GM21381 (cell line): ENCODE measurements around the gene PTPRD.

Experiments used
- ATAC-seq: cut with Tn5 transposase; IDR thresholded peaks from one replicate; pipeline ENCODE4 v1.9.1; 2021; ENCODE audit warnings: mild to moderate bottlenecking, moderate library complexity; ENCODE audit not compliant: unreplicated experiment

PTPRD gene

DNA sequence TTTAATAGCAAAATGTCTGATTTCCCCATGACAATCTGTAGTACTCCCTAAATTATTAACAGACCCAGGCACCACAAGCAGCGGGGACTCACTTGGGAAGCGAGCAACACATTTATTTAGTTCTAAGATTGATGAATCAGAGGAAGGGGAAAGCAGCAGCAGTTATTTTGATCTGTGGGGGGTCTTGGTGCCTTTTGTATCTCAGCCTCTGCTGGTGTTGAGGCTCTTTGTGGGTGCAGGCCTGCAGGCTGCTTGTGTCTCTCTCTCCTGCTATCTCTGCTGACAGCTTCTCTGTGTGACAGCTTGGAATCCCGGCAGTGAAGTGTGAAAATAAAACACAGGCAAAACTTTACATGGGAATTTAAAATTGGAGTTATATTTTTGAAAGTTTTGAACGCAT, 1935.1 kb downstream of the PTPRD start:
- ATAC-seq, result no peak

DNA sequence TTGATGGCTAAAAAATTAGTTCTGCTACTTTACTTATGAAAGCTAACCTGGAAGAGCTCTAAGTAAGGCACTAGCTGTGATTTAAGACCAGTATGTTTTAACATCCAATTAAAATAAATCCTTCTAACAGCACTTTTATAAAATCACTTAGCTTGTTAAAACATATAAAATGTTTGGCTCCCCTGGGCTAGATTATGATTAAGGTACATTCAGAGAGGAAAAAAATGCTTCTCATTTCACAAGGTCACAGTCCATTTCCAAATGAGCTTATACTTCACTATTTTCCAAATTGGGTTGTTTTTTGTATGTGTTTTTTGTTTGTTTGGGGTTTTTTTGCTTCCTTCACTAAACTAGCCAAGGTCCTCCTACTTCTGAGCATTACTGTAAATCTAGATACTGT, 1938.3 kb downstream of the PTPRD start:
- ATAC-seq, result no peak

DNA sequence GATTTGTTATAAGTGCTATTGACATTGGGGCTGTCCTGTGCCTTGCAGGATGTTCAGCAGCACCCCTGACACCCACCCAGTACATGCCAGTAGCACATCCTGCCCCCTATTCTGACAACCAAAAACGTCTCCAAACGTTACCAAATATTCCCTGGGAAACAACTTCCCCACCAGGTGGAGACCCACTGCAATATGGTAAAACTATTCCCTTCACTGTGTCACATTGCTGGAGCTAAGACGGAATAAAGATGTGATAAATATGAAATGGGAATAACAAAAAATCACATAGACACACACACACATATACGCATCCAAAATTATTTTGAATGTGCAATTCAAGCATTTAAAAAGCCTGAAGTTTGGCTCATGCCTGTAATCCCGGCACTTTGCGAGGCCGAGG, 1939.0 kb downstream of the PTPRD start:
- ATAC-seq, result no peak

DNA sequence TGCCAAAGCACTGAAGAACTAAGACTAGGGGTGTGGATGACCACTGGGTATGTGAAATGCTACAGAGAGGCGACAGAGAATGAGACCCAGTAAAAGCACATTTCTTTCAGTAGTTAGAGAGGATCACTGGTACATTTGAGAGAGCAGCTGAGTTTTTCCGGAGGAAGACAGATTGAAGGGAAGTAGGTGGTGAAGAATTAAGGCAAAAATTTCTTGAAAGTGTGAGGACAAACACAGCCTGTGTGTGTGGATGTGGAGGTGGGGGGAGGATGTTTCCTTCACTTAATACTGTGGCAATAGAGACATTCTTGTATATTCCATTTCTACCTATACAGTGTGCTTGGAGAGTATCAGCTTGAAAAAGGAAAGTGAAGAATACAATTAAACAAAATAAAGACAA, 1942.1 kb downstream of the PTPRD start:
- ATAC-seq, result no peak

DNA sequence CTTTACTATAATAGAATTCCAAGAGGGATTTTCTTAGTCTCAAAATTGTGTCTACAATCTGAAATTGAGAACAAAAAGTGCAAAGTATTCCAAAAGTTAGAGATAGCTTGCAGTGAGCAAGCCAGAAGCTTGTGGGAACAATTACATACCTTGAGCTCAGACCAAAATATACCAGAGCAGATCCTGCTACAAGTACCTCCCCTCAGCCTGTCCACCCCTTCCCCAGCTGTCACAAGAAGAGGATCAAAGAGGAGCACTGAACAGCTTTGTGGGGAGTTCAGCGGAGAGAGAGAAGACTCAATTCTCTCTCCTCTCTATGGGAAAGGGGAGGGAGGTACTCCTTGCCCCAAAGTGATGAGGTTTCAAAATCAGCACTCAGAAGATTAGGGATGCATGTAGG, 1944.1 kb downstream of the PTPRD start:
- no peak for ATAC-seq

DNA sequence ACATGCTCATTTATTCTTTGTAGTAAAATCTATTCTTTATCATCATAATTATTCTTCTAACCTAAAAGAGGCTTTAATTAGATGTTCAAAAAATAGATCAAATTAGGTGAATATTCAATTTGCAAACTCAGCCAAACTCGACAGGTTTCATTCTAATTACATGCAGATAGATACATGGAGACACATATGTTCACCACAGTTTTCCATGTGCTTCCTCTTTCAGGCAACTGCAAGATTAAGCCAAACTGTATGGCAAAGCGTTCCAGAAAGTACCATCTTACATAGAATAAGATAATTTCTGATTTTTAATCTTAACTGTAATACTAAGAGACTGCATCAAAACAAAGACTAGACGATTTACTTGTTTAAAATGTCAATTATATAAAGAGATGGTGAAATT, 1944.6 kb downstream of the PTPRD start:
- no peak for ATAC-seq

DNA sequence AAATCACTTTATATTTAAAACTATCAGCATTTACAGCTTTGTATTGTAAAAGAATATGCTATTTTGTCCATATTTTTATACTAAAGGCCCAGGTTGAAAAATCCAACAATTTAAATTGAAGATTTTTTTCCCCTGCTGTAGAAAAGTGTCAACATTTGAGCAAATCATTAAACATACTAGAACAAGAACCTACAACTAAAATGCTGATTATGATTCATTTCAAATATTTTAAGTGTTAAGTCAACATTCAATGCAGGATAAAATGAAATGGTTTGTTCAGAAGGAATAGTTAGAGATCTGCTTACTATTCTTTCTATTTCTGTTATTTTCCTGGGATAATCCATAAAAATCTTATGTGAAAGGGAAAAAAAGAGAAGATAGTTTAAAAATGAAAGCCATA, 1946.7 kb downstream of the PTPRD start:
- ATAC-seq, result no peak

DNA sequence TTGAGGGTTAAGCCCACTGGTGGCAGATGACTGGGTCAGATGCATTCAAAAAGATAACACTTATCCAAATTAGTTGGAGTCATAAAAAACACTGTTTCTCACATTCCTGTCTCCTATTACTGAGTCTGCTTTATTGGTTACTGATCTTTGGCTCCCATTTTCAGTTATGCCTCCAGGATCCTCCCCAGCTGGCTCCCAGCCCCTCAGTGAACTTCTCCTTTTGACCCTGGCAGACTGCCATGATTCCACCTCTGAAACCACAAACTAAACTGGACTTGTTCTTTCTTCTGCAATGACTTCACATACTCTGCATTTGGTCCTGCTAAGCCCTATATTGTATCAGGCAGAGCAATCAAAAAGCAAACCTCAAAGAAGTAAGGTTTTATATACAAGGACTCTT, 1952.4 kb downstream of the PTPRD start:
- ATAC-seq, result no peak

DNA sequence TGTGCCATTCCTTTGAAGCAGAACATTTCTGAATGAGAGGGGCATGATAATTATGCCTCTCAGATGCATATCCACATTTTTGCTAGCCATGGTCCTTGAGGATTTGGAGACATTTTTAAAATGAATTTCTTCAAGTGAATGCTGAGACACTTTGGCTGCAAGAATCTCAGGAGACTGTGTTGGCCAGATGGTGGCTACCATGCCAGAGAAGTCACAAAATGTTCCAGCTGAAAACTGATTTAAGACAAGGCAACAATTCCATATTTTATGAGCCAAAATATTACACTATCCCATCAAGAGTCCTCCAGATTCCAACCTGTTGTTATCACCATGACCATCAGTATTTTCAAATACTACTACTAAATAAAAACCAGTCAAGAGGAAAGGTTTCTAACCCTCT, 1953.7 kb downstream of the PTPRD start:
- no peak for ATAC-seq

DNA sequence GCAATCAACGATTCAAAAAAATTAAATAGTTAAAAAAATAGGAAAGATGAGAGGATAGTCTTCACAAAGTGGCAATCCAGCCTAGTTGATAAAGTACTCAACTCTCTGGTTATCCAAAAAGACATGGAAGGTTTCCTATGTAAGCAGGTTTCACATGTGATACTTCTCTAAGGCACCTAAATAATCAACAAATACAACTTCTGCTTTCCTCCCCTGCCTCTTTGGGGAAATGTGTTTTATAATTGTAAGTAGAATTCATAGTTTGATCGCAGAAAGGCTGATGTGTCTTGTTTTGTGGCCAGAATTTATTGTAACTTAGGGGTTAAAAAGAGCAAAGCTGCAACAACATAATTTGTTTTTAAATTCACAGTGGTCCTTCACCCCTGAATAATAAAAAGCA, 1957.7 kb downstream of the PTPRD start:
- no peak for ATAC-seq

DNA sequence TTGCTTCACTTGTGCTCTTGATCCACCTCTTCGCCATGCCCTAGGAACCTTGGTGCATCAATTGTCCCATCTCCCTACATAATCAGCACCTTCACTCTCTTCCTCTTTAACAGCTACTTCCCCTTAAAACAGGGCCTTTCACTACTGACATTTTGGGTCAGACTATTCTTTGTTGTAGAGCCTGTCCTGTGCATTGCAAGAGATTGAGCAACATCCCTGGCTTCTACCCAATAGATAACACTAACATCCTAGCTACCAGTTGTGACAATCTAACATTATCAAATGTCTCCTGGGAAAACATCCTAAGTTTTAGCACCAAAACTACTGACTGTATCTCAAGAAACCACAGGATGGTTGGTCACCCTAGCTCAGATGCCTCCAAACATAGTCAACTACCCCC, 1958.9 kb downstream of the PTPRD start:
- ATAC-seq, result no peak

DNA sequence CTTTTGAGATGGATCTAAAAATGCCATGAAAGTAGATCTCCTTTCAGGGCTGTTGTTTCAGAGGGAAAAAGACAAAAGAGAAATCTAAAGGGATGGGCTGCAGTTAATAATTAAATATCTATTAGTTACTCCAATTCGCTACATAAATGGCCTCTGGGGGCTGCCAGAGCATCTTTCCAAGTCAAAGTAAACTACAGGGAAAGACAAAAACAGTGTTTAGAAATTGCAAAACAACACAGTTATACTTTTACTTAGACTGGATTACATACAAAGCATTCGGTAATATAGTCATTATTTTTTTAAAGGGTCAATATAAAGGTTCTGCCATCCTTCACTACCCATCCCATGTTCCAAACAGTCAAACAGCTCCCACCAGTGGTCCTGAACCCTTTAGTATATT, 1959.7 kb downstream of the PTPRD start:
- ATAC-seq, result no peak

DNA sequence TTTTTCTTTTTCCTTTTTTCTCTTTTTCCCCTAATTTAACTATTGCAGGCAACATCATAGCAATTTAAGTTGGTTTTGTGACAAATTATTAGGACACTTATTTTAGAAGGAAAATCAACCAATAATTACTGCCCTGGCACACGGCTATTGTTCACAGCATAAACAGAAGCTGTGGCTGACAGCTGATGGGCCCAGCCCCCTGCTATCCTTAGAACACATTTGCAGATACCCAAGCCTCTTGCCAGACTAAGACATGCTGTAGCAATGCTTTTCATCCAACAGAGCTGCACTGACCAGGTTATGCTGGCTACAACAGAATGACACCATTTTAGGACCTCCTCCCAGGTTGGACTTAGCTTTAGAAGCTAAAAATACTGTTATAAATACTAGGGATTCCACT, 1960.5 kb downstream of the PTPRD start:
- ATAC-seq, result no peak

DNA sequence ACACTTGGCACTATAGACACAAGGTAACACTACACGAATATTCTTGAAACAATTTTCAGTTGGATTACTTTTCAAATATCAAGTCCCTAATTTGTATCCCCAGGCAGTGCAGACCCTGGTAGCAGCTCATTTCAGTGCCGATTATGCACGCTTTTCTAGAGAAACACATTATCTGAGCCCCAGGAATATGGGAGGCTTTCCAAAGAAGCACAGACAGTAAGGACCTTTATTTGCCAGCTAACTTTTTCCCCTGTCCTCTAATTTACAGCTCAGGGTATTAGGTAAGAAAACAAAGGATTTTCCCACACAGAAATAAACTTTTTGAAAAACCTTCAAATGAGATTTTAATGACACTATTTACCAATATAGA, 1961.0 kb downstream of the PTPRD start:
- ATAC-seq, result no peak

DNA sequence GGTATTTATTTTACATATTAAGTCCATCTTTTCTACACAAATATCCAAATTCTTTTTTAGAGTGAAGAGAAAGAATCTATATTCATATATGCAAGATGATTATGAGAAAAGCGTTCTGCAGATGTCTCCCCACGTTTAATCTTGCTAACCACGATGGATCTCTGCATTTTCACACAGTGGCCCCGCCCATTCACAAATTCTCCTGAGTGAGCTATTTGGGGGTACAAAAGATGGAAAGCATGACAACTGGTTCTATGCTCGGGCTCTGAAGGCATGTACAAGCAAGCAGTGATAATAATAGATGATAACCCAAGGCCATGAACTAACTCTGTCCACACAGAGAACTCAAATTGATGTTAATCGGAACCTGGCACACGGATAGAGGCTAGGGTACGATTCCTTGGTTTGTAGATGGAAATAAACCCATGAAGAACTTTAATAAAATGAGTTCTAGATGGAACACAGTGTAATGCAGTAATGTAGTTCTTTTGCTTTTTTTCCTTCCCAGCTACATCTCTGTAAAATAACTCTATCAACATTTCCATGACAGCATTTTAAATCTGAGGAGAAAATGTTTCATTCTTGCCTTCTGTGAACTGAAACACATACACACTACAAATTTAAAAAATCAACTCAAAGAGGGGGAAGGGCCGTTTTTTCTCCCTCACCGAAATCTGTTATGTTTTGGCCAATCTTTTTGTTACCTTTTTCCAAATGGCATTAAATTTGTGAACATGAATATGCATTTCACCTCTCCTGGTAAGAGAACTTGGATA, 1961.5 kb downstream of the PTPRD start:
- ATAC-seq, result no peak

DNA sequence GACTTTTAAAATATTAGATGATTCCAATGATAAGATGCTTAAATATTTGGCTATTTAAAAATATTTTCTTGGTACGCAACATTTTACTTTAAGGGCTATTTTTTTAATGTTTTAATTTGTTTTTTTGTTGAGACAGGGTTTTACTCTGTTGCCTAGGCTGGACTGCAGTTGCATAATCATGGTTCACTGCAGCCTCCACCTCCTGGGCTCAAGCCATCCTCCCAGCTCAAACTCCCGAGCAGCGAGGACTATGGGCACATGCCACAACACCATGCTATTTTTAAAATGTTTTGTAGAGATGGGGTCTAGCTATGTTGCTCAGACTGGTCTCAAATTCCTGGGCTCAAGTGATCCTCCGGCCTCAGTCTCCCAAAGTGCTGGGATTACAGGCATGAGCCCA, 1963.0 kb downstream of the PTPRD start:
- ATAC-seq, result no peak

DNA sequence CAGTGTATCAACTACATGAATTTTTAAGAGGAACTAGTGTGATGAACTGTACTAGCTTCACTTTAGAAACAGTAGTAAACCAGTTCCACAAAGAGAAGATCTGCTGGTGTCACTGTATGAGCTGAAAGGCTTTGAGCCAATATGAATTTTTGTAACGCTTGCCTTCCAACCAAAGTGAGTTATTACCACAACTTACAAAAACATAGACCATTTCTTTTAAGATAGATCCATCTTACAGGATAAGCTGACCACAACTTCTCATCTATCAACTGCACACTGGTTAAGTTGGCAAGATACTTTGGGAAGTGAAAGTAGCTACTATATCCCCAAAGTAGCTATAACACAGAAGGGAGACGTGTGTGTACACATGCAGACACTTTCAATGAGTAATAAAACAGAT, 1963.6 kb downstream of the PTPRD start:
- ATAC-seq, result no peak

DNA sequence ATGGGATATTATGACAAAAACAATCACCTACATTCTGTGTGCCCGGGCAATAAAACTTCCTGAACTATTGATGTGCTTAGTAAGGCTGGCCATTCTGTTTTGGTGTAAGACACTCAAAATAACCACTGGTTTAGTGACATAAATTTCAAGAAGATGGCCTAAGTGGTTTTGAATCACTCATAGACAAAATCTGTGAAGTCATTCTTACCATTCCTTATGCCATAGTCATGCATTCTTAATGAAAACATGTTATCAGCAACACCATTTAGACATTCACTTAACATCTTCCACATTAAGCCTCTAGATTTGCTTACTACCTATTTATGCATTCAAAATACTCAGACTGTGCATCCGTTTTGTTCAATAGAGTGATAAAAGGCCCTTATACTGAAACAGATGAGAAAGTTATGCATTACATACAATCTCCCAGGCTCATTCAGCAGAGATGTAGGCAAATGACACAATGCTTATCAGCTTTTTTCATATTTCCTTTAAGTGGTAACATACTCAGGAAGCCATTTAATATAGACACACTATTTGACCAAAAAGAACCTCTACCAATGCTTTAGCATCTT, 1964.4 kb downstream of the PTPRD start:
- ATAC-seq, result no peak

DNA sequence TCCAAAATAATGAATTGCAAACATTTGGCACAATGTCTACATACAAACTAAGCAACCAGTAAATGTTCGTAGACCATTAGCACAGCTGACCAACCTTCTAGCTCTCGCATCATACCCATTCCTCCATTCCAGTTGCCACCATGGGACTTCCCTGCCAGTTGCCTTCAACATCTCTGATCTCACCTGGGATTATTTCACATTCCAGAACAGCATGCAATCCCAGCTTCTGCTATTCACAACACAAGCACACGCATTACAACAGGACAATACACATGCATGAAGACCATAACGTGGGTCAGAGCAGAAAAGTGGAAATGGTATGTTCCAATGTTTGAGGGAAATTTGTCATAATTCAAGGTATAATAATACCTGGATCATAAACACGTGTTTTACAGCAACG, 1965.0 kb downstream of the PTPRD start:
- ATAC-seq, result no peak

DNA sequence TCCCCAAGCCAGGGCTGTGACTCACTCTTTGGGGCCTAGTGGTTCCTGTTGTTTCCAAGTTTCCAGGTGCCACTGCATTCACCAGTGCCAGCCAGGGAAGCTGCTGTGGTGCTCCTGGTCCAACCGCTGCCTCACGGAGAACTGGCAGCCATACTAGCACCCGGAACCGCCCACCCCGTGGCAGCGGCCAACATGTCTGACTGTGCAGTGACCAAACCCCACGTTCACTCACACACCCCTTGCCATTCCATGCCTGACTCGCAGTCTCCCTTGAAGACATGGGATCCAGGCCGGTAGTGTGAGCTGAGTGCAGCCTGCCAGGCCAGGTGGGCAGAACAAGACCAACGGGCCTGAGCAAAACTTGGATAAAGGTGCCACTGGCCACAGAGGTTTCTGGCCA, 1968.2 kb downstream of the PTPRD start:
- ATAC-seq, result no peak

DNA sequence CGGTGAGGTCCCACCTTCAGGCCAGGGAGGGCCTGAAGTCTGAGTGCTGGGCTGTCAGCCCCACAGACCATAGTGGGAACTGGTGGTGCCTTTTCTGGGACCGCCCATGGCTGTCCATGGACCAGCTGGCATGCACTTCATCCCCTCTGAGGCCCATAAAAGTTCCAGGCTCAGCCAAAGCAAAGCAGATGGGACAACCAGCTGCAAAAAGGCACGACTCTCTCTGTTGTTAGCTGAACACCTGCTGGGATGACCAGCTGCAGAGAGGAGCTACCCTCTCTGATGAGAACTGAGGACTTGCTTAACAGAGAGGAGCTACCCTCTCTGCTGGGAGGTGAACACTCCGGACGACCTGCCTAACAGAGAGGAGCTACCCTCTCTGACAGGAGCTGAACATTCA, 1968.9 kb downstream of the PTPRD start:
- ATAC-seq, result no peak

DNA sequence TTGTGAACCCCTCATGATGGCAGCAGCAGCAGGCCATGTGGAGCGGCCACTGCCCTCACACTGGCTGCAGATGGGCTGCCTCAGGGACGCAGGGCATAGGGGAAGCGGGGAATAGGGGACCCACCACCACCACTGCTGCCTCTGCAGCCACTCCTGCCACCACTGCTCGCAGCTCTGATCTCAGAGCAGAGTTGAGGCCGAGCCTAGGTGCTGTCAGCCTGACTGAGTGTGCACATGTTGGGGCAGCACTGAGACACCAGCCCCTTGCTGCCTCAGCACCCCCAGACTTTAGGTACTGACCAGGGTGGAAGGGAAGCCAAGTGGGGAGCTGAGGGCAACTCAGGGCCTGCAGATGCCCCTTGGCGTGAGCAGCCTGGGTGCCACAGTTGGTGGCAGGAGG, 1969.3 kb downstream of the PTPRD start:
- ATAC-seq, result no peak

DNA sequence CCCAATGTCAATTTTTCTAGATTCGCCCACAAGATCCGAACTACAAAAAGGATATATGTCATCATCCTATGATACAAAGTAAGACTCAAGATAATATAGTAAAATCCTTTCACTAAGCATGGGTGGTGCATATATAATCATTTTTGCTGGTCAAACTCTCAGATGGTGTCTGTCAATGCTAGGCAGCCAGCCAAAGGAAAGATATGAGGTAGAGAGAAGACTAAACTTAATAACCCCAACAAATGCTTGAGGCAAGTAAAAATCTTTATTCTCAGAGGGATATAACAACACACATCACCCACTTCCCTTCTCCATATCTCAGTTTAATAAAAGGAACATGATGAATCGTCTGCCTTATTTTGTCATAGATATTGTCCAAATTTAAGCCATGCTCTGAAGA, 1972.0 kb downstream of the PTPRD start:
- no peak for ATAC-seq
